GM12878 (cell line): ENCODE data around the gene CCL22. TPM values are rescaled to one million over a fixed set of nuclear protein-coding genes. Genes with fewer than 3 reads are reported as not detected.
A peak's percentile ranks its signal among the peaks of the same experiment; 100 is the strongest.

Experiments
- BCL3 ChIP-seq: IDR thresholded peaks from 2 replicates; pipeline ENCODE4 v1.6.1; 2011; ENCODE audit warnings: borderline replicate concordance, low read depth, mild to moderate bottlenecking, moderate library complexity, low read length; ENCODE audit not compliant: insufficient read depth, poor library complexity, severe bottlenecking
- CBX3 ChIP-seq: fragments of 200-600 bp; sonication (generic); IDR thresholded peaks from 2 replicates; pipeline ENCODE4 v1.6.1; 2016; ENCODE audit warnings: low read depth, borderline replicate concordance
- CHD1 ChIP-seq: IDR thresholded peaks from 2 replicates; pipeline ENCODE4 v1.6.1; 2012; ENCODE audit warnings: low read depth, low read length, improper control_type of control experiment
- E2F8 ChIP-seq: fragments of 450-650 bp; IDR thresholded peaks from 2 replicates; pipeline ENCODE4 v1.6.1; 2018; ENCODE audit warnings: mild to moderate bottlenecking, low read depth, moderate library complexity; ENCODE audit not compliant: partially characterized antibody
- HSF1 ChIP-seq: fragments of 150-350 bp; IDR thresholded peaks from 2 replicates; pipeline ENCODE4 v1.6.1; 2014; ENCODE audit warnings: mild to moderate bottlenecking, low read depth, low read length
- JUNB ChIP-seq: IDR thresholded peaks from 2 replicates; pipeline ENCODE4 v1.6.1; 2016; ENCODE audit warnings: antibody characterized with exemption, mild to moderate bottlenecking
- NR2C2 ChIP-seq: IDR thresholded peaks from 2 replicates; pipeline ENCODE4 v1.6.1; 2011; ENCODE audit warnings: borderline replicate concordance, low read depth; ENCODE audit not compliant: control insufficient read depth, insufficient read length
- NR2F1 ChIP-seq: fragments of 450-650 bp; conservative IDR thresholded peaks from 2 replicates; pipeline ENCODE4 v1.6.1; 2017; ENCODE audit warnings: mild to moderate bottlenecking
- STAT3 ChIP-seq: IDR thresholded peaks from 2 replicates; pipeline ENCODE4 v1.6.1; 2011; ENCODE audit warnings: low read depth, low read length, improper control_type of control experiment
- TAF1 ChIP-seq: IDR thresholded peaks from 2 replicates; pipeline ENCODE4 v1.6.1; 2011; ENCODE audit warnings: mild to moderate bottlenecking, low read depth, low read length, borderline replicate concordance
- ZZZ3 ChIP-seq: IDR thresholded peaks from 2 replicates; pipeline ENCODE4 v1.6.1; 2011; ENCODE audit warnings: low read depth; ENCODE audit not compliant: control insufficient read depth, insufficient read length
- polyA plus RNA-seq, 11 experiments: library from polyadenylated mRNA; depleted of rRNA in 4 of 11; unstranded in 6 of 11; stranded (reverse) in 5 of 11; fragments of >200 nt; fragmentation: Nextera tagmentation in 4 of 11; fragmentation: Illumina TruSeq in 1 of 11; extraction: Ambion mirVana in 4 of 11; extraction: Trizol in 1 of 11; gene quantifications; 1 replicate in 1 of 11; 2 replicates in 10 of 11; pipeline versions ENCODE4 v1.2.1 to v1.2.3, GENCODE V29; 2011 to 2016; ENCODE audit warnings: inconsistent platforms in 2 of 11, missing spikeins in 2 of 11, low read depth in 1 of 11
- total RNA-seq, 4 experiments: library from RNA; depleted of rRNA in 3 of 4; stranded (reverse); fragments of >200 nt in 3 of 4; fragmentation: Illumina TruSeq in 1 of 4; extraction: Trizol in 1 of 4; gene quantifications; 2 replicates each; pipeline versions ENCODE4 v1.2.1 to v1.2.3, GENCODE V29; 2013 to 2021
- TF ChIP-seq, protein P1 (sequence below): fragments of 150-350 bp; IDR thresholded peaks from 2 replicates; pipeline ENCODE4 v1.6.1; 2016; ENCODE audit warnings: low read depth, low read length
- TF ChIP-seq, protein P2 (sequence below): fragments of 450-650 bp; IDR thresholded peaks from 2 replicates; pipeline ENCODE4 v1.6.1; 2016; ENCODE audit warnings: mild to moderate bottlenecking
- TF ChIP-seq, protein P3 (sequence below): fragments of 450-650 bp; IDR thresholded peaks from 2 replicates; pipeline ENCODE4 v1.6.1; 2018; ENCODE audit warnings: borderline replicate concordance, mild to moderate bottlenecking; ENCODE audit not compliant: partially characterized antibody

The CCL22 gene
- total and polyA plus RNA-seq, 10 of the 15 experiments (the other 5 are each of a cell fraction or from before 2014, with no cell fraction given) = 38.0 to 704 (median 349) TPM

DNA sequence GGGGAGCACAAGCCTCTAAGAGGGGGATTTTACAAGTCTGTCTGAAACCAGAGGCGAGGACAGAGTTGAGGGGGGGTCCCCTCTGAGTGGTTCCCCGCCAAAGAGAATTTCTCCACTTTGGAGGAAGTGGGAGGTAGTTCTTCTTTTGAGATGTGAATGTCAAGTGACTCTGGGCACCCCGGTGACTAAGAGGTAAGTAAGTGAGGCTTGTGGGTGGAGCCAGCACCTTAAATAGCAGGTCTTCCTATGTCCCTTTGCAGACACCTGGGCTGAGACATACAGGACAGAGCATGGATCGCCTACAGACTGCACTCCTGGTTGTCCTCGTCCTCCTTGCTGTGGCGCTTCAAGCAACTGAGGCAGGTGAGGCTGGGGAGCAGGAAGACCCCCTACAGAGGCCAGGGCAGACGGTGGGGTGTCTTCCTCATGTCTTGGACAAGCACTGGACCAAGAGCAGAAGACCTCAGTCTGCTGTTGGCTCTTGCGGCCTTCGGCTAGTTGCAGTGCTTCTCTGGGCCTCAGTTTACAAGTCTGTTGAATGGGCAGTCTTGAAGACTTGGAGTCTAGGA, at the start of gene CCL22 (continued):
- TF ChIP-seq, protein P1, sequence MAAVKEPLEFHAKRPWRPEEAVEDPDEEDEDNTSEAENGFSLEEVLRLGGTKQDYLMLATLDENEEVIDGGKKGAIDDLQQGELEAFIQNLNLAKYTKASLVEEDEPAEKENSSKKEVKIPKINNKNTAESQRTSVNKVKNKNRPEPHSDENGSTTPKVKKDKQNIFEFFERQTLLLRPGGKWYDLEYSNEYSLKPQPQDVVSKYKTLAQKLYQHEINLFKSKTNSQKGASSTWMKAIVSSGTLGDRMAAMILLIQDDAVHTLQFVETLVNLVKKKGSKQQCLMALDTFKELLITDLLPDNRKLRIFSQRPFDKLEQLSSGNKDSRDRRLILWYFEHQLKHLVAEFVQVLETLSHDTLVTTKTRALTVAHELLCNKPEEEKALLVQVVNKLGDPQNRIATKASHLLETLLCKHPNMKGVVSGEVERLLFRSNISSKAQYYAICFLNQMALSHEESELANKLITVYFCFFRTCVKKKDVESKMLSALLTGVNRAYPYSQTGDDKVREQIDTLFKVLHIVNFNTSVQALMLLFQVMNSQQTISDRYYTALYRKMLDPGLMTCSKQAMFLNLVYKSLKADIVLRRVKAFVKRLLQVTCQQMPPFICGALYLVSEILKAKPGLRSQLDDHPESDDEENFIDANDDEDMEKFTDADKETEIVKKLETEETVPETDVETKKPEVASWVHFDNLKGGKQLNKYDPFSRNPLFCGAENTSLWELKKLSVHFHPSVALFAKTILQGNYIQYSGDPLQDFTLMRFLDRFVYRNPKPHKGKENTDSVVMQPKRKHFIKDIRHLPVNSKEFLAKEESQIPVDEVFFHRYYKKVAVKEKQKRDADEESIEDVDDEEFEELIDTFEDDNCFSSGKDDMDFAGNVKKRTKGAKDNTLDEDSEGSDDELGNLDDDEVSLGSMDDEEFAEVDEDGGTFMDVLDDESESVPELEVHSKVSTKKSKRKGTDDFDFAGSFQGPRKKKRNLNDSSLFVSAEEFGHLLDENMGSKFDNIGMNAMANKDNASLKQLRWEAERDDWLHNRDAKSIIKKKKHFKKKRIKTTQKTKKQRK = no peak
- TF ChIP-seq BCL3 (peak; percentile 47), E2F8 (no peak), NR2C2 (no peak), TAF1 (no peak), NR2F1 (no peak), STAT3 (no peak), ZZZ3 (no peak), HSF1 (no peak), CBX3 (no peak), CHD1 (no peak), JUNB (0 out of 2 replicates have a peak, but pooled peaks have one; percentile 23)
- TF ChIP-seq, protein P2, sequence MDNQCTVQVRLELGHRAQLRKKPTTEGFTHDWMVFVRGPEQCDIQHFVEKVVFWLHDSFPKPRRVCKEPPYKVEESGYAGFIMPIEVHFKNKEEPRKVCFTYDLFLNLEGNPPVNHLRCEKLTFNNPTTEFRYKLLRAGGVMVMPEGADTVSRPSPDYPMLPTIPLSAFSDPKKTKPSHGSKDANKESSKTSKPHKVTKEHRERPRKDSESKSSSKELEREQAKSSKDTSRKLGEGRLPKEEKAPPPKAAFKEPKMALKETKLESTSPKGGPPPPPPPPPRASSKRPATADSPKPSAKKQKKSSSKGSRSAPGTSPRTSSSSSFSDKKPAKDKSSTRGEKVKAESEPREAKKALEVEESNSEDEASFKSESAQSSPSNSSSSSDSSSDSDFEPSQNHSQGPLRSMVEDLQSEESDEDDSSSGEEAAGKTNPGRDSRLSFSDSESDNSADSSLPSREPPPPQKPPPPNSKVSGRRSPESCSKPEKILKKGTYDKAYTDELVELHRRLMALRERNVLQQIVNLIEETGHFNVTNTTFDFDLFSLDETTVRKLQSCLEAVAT = no peak
- TF ChIP-seq, protein P3, sequence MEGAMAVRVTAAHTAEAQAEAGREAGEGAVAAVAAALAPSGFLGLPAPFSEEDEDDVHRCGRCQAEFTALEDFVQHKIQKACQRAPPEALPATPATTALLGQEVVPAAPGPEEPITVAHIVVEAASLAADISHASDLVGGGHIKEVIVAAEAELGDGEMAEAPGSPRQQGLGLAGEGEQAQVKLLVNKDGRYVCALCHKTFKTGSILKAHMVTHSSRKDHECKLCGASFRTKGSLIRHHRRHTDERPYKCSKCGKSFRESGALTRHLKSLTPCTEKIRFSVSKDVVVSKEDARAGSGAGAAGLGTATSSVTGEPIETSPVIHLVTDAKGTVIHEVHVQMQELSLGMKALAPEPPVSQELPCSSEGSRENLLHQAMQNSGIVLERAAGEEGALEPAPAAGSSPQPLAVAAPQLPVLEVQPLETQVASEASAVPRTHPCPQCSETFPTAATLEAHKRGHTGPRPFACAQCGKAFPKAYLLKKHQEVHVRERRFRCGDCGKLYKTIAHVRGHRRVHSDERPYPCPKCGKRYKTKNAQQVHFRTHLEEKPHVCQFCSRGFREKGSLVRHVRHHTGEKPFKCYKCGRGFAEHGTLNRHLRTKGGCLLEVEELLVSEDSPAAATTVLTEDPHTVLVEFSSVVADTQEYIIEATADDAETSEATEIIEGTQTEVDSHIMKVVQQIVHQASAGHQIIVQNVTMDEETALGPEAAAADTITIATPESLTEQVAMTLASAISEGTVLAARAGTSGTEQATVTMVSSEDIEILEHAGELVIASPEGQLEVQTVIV = no peak
